ENCODE measurements around the gene AKNAD1.
A peak's percentile ranks its signal among the peaks of the same experiment; 100 is the strongest.
"Not testable (repeated sequence)": the region's sequence is repeated elsewhere in the genome, so short reads cannot be mapped to it uniquely, and the experiment has no call there.

The AKNAD1 gene, protein sequence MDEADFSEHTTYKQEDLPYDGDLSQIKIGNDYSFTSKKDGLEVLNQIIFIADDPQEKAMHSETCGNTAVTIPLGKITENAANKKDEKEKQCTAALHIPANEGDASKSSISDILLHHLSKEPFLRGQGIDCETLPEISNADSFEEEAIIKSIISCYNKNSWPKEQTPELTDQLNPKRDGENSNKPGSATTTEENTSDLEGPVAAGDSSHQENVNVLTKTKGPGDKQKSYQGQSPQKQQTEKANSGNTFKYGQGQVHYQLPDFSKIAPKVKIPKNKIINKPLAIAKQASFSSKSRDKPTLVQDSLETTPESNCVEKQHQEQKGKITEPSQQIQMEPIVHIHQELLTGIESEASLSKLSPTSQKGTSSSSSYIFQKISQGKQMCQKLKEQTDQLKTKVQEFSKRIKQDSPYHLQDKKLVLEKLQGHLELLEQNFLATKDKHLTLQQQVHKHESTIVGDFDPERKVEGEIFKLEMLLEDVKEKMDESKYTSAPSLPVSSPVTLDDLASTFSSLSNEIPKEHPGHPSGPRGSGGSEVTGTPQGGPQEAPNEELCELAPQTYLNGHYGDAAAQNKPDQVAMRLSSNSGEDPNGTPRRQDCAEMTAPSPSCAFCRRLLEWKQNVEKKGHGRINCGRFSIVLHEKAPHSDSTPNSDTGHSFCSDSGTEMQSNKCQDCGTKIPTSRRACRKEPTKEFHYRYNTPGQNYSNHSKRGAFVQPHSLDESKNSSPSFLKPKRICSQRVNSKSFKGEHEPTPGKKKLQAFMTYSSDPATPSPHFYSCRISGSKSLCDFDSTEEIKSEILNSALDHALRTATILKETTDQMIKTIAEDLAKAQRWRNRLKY

DNA sequence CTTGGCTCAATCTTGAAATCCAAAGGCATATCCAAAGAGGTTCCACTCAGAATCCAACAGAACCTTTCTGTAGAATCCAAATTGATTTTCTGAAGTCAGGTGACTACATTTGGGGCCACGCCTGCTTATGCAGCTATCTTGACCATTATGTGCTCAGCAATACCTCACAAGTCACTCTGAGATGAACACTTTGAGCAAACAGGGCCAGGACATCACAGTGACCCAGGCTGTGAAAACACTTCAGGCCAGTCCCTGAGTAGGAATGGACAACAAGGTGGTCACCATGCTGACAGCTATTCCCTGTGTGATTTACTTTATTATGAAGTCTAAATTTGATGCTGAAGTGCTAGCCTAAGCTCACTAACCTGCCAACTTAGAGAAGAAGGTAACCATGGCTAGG is at the start of gene AKNAD1:
Gene AKNAD1, minus strand, starts transcription at position 101 of the 400 bp plus-strand sequence. CDS start 4,430 bp downstream, outside the sequence.
- no peak for DNase-seq (ENCODE audit: low read depth in 2 of 2)

DNA sequence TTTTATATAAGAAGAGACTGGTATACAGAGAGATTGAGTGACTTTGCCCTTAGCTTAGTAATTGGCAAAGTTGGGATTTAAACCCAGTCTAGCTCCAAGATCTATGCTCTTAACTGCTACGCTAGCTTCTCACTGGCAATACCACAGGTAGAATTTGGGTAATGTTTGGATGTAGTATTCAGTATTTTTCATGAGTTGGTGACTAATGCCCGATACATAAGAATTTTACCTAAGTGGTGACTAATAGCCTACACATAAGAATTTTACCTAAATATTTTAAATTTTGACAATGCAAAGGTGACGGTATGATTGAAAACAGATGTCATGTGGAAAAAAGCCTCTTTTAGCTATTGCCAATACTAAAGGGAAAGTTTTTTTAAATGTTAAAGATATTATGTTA is 44.2 kb upstream of the AKNAD1 start:
- no peak for DNase-seq (ENCODE audit: low read depth in 2 of 2)

DNA sequence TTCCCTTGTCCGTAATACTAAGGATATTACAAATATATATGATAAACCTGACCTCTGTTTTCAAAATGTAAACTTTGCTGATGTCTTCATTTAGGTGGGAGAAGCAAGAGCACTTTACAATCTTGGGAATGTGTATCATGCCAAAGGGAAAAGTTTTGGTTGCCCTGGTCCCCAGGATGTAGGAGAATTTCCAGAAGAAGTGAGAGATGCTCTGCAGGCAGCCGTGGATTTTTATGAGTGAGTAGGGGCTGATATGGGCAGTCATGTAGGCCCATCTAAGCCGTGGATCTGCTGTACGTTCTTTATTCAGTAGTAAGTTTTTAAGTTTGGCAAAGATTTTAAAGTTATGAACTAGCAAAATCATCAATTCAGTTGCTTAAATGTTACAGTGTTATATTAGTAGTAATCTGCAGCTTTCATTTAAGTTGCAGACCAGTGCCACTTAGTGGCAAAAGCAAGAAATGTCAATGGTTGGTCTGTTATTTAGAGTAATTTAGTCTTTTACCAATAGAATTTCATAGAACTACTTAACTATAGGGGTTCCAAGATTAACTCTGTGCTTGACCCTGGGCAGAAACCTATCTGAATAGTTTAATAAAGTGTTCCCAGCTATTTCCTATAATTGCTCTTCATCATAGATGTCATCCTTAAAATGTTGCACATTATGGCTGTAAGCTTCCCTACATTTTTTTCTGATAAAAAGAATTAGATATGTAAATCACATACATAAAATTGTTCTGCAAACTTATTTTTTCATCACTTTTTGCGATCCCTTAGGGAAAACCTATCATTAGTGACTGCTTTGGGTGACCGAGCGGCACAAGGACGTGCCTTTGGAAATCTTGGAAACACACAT is 41.2 kb upstream of the AKNAD1 start:
- peak in 1 of 2 donors; percentile 4 for DNase-seq (ENCODE audit: low read depth in 2 of 2)

DNA sequence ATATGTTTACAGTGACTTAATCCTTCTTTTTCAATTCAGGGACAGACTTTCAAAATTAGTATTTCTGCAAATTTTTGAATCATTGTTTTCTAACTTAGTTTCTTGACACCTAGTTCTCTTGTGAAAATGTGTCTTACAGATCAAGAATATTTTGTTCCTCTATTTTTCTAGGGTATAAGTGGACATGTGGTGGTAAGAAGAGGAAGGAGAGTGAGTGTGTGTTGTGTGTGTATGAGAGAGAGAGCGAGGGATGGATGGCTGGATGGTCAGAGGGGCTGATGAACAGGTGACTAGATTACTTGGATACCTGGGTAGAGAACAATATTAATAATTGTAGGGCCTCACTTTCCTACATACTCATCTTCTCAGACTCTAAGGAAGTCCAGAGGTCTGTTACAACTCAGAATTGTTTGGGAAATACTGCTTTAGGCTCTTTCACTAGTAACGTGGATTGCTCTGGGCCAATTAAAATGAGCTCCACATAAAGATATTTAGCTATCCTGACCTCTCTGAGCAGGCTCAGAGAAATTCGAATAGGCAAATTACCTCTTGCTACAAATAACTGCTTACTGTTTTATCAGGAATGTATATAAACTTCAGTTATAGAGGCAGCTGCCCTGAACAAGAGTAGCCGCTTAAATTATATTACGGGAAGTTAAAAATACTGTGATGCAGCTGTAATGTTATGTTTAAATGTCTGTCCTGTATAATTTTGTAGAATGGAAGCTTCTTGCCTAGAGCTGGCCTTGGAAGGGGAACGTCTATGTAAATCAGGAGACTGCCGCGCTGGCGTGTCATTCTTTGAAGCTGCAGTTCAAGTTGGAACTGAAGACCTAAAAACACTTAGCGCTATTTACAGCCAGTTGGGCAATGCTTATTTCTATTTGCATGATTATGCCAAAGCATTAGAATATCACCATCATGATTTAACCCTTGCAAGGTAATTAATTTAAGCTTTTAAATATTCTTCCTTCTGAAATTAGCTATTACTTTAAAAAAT is 39.6 kb upstream of the AKNAD1 start:
- no peak for DNase-seq (ENCODE audit: low read depth in 2 of 2)

DNA sequence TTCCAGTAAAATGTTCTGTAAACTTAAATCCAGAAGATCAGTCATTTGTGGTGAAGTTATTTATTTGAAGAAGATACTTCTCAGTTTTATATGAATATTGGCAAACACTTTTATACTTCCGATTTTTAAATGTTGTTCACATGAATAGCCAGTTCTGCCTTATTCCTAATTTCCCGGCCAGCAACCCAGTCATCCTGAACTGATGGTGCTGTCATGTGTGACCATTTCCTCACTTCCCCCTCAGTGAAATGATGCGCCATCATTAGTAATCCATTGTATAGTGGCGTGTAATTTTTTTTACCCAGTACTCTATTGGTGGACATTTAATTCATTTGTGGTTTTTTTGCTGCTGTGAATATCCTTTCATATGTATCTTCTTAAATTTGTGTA is 36.2 kb upstream of the AKNAD1 start:
- DNase-seq (ENCODE audit: low read depth in 2 of 2) = no peak

DNA sequence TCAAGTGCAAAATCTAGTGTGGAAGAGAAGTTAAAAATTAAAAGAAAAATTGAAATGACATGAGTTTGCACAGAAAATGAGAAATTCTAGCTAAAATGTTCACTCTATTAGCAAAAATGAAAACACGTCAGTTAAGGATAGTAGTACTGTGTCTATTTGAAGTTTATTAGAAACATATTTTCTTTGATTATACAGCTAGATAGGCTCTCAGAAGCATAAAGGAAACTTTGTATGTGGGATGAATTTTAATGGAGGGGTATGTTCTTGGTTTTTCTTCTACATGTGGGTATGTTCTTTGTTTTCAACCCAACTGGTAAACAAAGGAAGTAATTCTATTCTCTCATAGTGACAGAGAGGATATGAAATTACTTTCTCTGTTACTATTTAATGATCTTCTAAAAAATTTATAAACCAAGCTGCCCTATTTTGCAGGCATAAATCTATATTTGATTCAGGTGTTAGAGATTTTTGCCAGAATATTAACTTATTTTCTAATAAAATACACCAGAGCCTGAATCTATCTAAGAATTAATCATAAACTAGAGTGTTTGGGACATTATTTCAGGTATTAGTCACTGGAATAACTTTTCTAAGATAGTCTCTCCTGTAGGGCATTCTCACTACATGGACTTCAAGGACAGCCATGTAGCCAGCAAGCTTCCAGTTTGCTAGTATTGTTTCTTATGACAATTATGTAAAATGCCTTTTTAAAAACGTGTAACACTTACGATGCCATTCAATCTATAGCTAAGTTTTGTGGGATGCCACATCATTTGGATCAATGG is 35.7 kb upstream of the AKNAD1 start:
- DNase-seq (ENCODE audit: low read depth in 2 of 2) = no peak

DNA sequence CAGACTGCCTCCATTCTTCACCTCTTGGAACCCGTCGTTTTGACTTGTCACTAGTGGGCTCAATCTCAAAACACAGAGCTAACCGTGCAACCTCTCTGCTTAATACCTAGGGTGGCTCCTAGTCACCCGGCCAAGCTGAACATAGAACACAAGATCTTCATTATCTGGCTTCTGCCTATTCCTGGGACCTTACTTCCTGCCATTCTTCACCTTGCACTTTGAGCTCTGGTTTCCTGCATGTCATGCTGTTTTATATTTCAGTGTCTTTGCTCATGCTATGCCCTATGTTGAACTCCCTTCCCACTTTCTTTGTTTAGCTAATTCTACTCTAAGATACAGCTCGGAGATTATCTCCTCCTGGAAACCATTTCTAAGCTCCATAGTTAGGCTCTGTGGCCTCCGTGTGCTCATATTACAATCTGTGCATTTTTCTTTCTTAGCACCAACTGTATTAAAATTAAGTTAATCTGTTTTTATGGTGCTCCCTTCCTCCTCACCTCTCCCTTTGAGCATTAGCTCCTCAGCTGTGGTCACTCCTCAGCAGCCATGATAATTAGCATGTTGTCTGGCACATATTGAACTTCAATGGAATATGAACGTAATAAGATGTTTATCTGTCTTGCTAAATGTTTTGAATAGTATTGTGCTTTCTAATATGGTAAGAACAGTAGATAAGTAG is 33.0 kb upstream of the AKNAD1 start:
- DNase-seq (ENCODE audit: low read depth in 2 of 2) = no peak

DNA sequence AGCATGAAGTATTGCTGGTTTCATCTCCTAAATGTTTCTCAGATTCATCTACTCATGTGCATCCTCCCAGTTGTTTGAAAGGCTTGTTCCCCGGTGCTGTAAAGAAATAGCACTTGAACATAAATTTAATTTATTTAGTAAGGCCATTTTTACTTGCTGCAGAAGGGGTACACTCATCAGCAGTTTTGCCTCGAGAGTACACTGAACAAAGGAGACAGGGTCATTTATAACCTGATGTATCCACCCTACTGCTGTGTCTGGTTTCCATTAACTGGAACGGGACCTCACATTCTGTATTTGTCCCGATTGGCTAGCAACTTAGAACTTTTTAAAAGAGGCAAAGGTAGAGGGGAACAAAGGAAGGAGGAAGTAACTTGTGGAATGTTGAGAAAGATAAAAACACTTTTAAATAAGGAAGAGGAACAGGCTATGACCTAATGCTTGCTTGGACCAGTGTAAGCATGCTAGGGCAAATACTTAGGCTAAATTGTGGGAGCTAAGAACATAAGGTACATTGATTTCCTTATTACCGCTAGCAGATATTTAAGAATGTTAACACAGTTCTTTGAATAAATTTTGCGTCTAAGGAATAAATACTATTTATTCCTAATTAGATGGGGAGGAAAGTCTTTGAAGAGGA is 32.2 kb upstream of the AKNAD1 start:
- not testable (repeated sequence) for DNase-seq (ENCODE audit: low read depth in 2 of 2)

DNA sequence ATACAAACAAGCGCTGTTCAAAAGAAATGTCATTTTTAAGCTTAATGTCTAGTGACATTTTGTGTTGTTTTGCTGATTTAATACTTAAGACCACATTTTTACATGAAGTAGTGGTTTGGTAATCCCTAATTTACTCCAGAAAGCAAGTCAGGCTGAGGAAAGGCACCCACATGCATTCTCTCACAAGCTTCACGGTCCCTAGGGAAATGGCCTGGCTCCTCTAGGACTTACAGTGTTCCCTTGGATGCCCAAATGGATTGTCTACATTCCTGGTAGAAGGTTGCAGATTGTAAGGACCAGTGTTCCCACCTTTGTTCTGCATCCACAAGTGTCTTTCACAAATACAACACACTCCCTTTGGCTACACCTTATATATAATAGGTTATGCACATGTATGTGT is 29.4 kb upstream of the AKNAD1 start:
- no peak for DNase-seq (ENCODE audit: low read depth in 2 of 2)

DNA sequence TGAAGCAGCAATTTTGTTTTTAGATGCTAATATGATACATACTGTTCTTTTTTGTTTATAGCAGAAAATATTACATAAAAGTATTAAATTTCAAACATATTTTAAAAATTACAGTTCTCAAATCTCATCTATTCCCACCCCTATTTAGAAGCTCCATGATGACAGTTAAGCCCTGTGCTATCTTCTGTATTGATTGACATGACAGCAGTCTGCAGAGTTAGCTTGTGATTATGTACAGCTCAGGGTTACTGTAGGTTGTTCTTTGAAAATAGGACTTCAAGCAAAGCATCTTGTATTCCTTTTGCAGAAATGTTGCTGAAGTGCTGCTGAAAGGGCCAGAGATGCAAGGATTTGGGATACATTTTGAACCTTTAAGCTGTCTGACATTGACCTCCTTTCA is 28.1 kb upstream of the AKNAD1 start:
- DNase-seq (ENCODE audit: low read depth in 2 of 2) = no peak

DNA sequence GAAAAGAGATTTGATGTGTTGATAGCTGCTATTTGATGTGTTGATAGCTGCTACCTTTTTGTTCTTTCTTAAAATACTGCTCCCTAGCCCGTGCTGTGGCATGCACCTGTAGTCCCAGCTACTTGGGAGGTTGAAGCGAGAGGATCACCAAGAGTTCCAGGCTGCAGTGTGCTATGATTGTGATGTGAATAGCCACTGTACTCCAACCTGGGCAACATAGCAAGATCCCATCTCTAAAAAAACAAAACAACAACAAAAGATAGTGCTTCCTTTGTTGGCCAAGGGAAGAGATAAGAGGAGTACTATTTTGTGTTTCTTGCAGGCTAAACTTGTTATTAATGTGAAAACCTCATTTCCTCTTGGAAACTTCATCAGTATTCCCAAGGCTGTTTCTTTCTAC is 25.9 kb upstream of the AKNAD1 start:
- no peak for DNase-seq (ENCODE audit: low read depth in 2 of 2)

DNA sequence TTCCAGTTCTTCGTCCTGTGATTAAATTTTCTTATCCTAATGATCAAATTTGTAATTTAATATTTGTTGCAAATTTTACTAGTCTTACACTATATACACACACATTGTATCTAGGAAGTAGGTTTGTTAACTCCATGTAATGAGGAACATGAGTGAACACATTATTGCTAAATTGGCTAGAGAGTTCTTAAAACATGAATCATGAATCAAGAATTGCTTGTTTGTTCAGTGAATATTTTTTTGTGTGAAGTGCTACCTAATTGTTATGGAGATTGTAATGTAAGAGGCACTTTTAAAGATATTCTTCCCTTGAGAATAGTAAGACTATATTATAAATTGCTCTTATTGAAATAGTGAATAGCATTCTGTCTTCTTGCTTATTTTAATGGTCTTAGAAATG is 24.5 kb upstream of the AKNAD1 start:
- no peak for DNase-seq (ENCODE audit: low read depth in 2 of 2)

DNA sequence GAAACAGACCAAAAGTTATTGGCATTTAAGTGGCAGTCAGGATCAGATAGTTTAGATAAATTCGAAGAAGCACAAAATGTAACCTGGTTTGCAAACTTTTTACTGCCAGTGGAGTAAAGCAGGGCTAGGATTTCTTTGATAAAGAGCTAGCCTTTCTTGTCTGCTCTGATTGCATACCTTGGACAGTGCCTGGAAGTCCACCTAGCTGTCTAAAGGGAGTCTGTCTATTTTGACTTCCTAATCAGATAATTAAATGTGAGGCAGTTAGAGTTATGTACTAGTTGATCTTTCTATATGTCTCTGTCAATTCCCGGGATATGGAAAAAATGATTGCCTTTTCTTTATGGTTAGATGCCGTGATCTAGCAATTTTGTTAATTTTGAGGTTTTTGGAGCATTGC is 24.0 kb upstream of the AKNAD1 start:
- DNase-seq (ENCODE audit: low read depth in 2 of 2) = no peak

DNA sequence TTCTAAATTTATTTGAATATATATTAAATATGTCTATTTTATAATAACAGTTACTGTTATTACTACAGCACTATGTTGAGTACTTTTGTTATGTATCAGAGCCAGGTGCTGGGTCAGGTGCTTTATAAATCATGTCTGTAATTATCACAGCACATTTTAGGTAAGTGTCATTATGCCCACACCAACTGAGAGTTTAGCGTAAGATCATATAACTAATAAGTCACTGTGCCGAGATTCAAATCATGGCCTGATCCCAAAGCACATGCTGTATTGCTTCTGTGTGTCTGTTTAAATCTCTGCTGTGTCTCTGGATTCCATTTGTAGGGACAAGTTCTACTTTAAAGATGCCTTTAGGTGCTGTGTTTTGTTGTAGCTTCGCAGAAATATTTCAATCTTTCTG is 21.8 kb upstream of the AKNAD1 start:
- no peak for DNase-seq (ENCODE audit: low read depth in 2 of 2)

DNA sequence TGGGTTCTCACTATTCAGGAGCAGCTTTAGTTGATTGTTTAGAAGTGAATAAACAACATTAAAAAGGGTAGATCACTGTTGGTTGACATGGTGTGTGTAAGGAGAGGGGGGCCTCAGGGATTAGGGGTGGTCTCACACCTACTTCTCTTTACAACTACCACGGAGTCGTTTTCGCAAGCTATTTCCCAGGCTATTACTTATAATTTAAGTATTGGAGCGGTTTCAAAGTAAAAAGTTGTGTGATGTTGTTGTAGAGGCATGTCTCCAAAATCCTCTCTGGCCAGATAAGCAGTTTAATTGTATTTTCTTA is 21.2 kb upstream of the AKNAD1 start:
- DNase-seq (ENCODE audit: low read depth in 2 of 2) = no peak

DNA sequence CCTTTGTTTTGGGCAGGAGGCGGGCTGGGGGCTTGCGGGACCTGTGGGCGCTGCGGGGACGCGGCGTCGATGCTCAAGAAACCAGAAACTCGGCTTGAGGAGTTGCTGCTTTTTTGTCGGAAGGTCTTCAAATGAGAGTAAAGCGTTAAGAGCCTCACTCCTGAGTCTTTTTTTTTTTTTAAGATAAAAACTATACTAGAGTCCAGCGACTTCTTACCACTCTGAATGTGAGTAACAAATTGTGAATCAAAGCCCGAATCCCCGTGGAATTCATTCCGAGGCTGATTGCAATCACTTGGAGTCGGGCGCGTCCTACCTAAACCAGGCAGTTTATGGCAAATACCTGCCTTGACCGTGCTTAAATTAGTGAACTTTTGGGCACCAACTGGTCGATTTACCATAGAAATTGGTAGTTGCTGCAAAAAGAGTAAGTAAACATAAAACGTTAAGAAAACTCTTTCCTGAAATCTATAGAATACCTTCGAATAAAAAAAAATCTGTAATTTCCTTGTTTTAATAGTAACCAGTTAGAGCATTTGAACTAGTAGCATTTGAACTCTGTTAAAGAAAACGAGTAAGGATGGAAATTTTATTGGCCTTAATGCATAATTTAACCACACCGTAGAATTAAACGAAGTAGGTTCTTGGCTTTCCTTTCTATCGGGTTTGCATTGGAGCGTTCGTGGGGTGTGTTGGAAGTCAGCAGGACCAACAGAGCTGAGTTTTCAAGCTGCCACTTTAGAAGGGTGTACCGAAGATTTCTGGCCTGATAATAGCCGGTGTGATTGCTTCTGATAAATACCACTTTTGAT is 20.7 kb upstream of the AKNAD1 start:
- DNase-seq (ENCODE audit: low read depth in 2 of 2) = no peak

DNA sequence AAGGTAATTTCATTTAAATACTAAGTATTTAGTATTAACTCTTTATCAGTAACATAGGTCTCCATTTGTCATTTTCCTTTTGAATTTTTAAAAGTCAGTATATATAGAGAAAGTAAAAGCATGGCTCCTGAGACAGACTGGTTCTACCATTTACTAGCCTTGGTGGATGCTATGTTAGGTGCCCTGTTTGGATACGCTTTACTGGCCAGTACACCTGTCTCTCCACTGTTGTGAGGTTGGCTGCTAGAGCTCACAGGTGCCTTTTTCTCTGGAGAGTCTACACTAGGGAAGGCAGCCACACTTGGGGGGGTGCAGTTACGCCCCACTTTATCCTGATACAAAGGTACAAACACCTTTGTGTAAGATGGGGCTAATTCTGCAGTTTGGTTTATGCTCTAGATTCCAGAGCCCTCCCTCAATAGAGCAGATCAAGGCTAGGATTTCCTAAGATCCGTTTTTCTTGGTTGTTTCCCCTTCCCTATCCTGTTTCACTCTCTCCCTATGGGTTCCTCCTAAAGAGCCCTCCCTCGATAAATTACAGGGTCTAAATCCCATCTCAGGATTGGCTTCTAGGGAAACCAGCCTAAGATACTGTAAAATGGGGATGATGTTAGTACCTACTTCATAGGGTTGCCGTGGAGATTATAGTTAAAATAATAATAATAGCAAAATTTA is 14.3 kb upstream of the AKNAD1 start:
- DNase-seq (ENCODE audit: low read depth in 2 of 2) = no peak
